ENCODE measurements around the gene CCNQ.

GRCh38 chrX:153583433-153583832 lies 15.5 kb downstream of the CCNQ start:
- TF ChIP-seq, protein P1, sequence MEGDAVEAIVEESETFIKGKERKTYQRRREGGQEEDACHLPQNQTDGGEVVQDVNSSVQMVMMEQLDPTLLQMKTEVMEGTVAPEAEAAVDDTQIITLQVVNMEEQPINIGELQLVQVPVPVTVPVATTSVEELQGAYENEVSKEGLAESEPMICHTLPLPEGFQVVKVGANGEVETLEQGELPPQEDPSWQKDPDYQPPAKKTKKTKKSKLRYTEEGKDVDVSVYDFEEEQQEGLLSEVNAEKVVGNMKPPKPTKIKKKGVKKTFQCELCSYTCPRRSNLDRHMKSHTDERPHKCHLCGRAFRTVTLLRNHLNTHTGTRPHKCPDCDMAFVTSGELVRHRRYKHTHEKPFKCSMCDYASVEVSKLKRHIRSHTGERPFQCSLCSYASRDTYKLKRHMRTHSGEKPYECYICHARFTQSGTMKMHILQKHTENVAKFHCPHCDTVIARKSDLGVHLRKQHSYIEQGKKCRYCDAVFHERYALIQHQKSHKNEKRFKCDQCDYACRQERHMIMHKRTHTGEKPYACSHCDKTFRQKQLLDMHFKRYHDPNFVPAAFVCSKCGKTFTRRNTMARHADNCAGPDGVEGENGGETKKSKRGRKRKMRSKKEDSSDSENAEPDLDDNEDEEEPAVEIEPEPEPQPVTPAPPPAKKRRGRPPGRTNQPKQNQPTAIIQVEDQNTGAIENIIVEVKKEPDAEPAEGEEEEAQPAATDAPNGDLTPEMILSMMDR (conservative IDR thresholded peaks at IDR 0.05; ENCODE audit: low read length) = no peak
- no peak for TF ChIP-seq EZH2phosphoT487 (IDR thresholded peaks at IDR 0.05; ENCODE audit: borderline replicate concordance)
